ENCODE results near the gene ANKRD11.

DNA sequence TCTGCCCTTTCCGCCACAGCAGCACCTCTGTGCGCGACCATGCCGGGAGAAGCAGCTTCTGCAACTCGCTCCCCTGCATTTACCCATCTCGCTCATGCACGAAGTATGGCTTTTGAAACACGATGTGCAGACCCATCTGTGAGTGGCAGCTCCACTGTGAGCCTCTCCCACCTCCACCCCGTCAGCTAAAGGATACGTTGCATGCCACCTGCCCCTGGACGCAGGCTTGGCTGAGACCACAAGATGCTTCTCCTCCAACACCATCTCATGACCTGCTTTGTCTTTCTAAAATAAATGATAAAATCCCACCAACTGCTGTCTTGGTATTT is 172.0 kb downstream of the ANKRD11 start:
- TF ChIP-seq, protein P1, sequence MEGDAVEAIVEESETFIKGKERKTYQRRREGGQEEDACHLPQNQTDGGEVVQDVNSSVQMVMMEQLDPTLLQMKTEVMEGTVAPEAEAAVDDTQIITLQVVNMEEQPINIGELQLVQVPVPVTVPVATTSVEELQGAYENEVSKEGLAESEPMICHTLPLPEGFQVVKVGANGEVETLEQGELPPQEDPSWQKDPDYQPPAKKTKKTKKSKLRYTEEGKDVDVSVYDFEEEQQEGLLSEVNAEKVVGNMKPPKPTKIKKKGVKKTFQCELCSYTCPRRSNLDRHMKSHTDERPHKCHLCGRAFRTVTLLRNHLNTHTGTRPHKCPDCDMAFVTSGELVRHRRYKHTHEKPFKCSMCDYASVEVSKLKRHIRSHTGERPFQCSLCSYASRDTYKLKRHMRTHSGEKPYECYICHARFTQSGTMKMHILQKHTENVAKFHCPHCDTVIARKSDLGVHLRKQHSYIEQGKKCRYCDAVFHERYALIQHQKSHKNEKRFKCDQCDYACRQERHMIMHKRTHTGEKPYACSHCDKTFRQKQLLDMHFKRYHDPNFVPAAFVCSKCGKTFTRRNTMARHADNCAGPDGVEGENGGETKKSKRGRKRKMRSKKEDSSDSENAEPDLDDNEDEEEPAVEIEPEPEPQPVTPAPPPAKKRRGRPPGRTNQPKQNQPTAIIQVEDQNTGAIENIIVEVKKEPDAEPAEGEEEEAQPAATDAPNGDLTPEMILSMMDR (conservative IDR thresholded peaks at IDR 0.05; ENCODE audit: low read length) = no peak
- no peak for TF ChIP-seq EZH2phosphoT487 (IDR thresholded peaks at IDR 0.05; ENCODE audit: borderline replicate concordance)

Measured in Loucy (cell line).